ENCODE measurements around the gene PGC.
A peak's percentile ranks its signal among the peaks of the same experiment; 100 is the strongest.

Gene PGC

GRCh38 chr6:41784581-41785171 is 37.5 kb upstream of the PGC start:
- Histone ChIP-seq H3K27ac (ENCODE audit: low read length) (no peak overlapping the region), H3K4me3 (ENCODE audit: low read length) (no peak overlapping the region), H3K4me1 (ENCODE audit: control insufficient read depth, low read depth, low read length) (peaks cover 4% of the 10 kb centered on the region), H3K36me3 (ENCODE audit: control insufficient read depth, low read depth, low read length) (peaks cover 8% of the 10 kb centered on the region), H3K9ac (ENCODE audit: low read length) (no peak overlapping the region), H3K27me3 (ENCODE audit: control insufficient read depth, insufficient read depth, low read length) (peaks cover 47% of the 10 kb centered on the region), H3K9me3 (ENCODE audit: control insufficient read depth, low read depth, low read length) (no peaks in the 10 kb centered on the region)

- Histone ChIP-seq H3K27ac (ENCODE audit: low read length) (no peak overlapping the region), H3K4me1 (ENCODE audit: control insufficient read depth, low read depth, low read length) (peaks cover 4% of the 10 kb centered on the region), H3K4me3 (ENCODE audit: low read length) (no peak overlapping the region), H3K9ac (ENCODE audit: low read length) (no peak overlapping the region), H3K27me3 (ENCODE audit: control insufficient read depth, insufficient read depth, low read length) (peaks cover 47% of the 10 kb centered on the region), H3K36me3 (ENCODE audit: control insufficient read depth, low read depth, low read length) (no peaks in the 10 kb centered on the region), H3K9me3 (ENCODE audit: control insufficient read depth, low read depth, low read length) (no peaks in the 10 kb centered on the region)
Observed at GRCh38 chr6:41783106-41783780, 36.0 kb upstream of the PGC start.

- Histone ChIP-seq H3K9ac (ENCODE audit: low read length) (no peak overlapping the region), H3K4me3 (ENCODE audit: low read length) (peak overlapping the region; percentile 61)
Observed at GRCh38 chr6:41781366-41781730, 34.2 kb upstream of the PGC start.

GRCh38 chr6:41780551-41781365 is 33.6 kb upstream of the PGC start, which contains the start of gene PRICKLE4:
TSS of gene PRICKLE4 (plus strand) at chr6:41780782. CDS start at chr6:41783474, 2,692 bp downstream.
- Histone ChIP-seq H3K9ac (ENCODE audit: low read length) (peak within 1 kb of the TSS; percentile 46), H3K4me3 (ENCODE audit: low read length) (peak within 1 kb of the TSS; percentile 61), H3K27me3 (ENCODE audit: control insufficient read depth, insufficient read depth, low read length) (peaks cover 44% of the 10 kb centered on the region), H3K9me3 (ENCODE audit: control insufficient read depth, low read depth, low read length) (no peaks in the 10 kb centered on the region), H3K36me3 (ENCODE audit: control insufficient read depth, low read depth, low read length) (no peaks in the 10 kb centered on the region), H3K27ac (ENCODE audit: low read length) (no peak within 1 kb of the TSS), H3K4me1 (ENCODE audit: control insufficient read depth, low read depth, low read length) (peaks cover 2% of the 10 kb centered on the region)

More at GRCh38 chr6:41781366-41781730, 34.2 kb upstream of the PGC start:
- Histone ChIP-seq H3K27ac (ENCODE audit: low read length) (no peak overlapping the region), H3K27me3 (ENCODE audit: control insufficient read depth, insufficient read depth, low read length) (peaks cover 47% of the 10 kb centered on the region), H3K4me1 (ENCODE audit: control insufficient read depth, low read depth, low read length) (peaks cover 4% of the 10 kb centered on the region), H3K9me3 (ENCODE audit: control insufficient read depth, low read depth, low read length) (no peaks in the 10 kb centered on the region), H3K36me3 (ENCODE audit: control insufficient read depth, low read depth, low read length) (no peaks in the 10 kb centered on the region)

- peaks cover 2% of the 10 kb centered on the region for H3K36me3 ChIP-seq (ENCODE audit: control insufficient read depth, low read depth, low read length)
- peaks cover 36% of the 10 kb centered on the region for H3K27me3 ChIP-seq (ENCODE audit: control insufficient read depth, insufficient read depth, low read length)
- no peaks in the 10 kb centered on the region for H3K4me1 ChIP-seq (ENCODE audit: control insufficient read depth, low read depth, low read length)
- H3K4me3 ChIP-seq (ENCODE audit: low read length) = peak within 1 kb of the TSS; percentile 78
- H3K9ac ChIP-seq (ENCODE audit: low read length) = peak within 1 kb of the TSS; percentile 46
- H3K27ac ChIP-seq (ENCODE audit: low read length) = no peak within 1 kb of the TSS
- H3K9me3 ChIP-seq (ENCODE audit: control insufficient read depth, low read depth, low read length) = no peaks in the 10 kb centered on the region
Observed at GRCh38 chr6:41779788-41780550, 32.8 kb upstream of the PGC start, which contains the start of gene FRS3. TSS of gene FRS3 (minus strand) at chr6:41779900. CDS start at chr6:41776987, 2,913 bp downstream.

- H3K27ac ChIP-seq (ENCODE audit: low read length) = no peak overlapping the region
- H3K9me3 ChIP-seq (ENCODE audit: control insufficient read depth, low read depth, low read length) = no peaks in the 10 kb centered on the region
- peak overlapping the region; percentile 78 for H3K4me3 ChIP-seq (ENCODE audit: low read length)
- peaks cover 30% of the 10 kb centered on the region for H3K27me3 ChIP-seq (ENCODE audit: control insufficient read depth, insufficient read depth, low read length)
- H3K36me3 ChIP-seq (ENCODE audit: control insufficient read depth, low read depth, low read length) = peaks cover 9% of the 10 kb centered on the region
- H3K9ac ChIP-seq (ENCODE audit: low read length) = no peak overlapping the region
- H3K4me1 ChIP-seq (ENCODE audit: control insufficient read depth, low read depth, low read length) = no peaks in the 10 kb centered on the region
Observed at GRCh38 chr6:41779336-41779735, 32.1 kb upstream of the PGC start.

- H3K9me3 ChIP-seq (ENCODE audit: control insufficient read depth, low read depth, low read length) = no peaks in the 10 kb centered on the region
- H3K4me1 ChIP-seq (ENCODE audit: control insufficient read depth, low read depth, low read length) = no peaks in the 10 kb centered on the region
- H3K36me3 ChIP-seq (ENCODE audit: control insufficient read depth, low read depth, low read length) = peaks cover 10% of the 10 kb centered on the region
- H3K27me3 ChIP-seq (ENCODE audit: control insufficient read depth, insufficient read depth, low read length) = peaks cover 25% of the 10 kb centered on the region
- H3K4me3 ChIP-seq (ENCODE audit: low read length) = peak overlapping the region; percentile 78
- no peak overlapping the region for H3K9ac ChIP-seq (ENCODE audit: low read length)
- H3K27ac ChIP-seq (ENCODE audit: low read length) = no peak overlapping the region
Observed at GRCh38 chr6:41778895-41779294, 31.7 kb upstream of the PGC start.

- Histone ChIP-seq H3K36me3 (ENCODE audit: control insufficient read depth, low read depth, low read length) (peaks cover 11% of the 10 kb centered on the region), H3K4me3 (ENCODE audit: low read length) (no peak overlapping the region), H3K9ac (ENCODE audit: low read length) (no peak overlapping the region), H3K9me3 (ENCODE audit: control insufficient read depth, low read depth, low read length) (no peaks in the 10 kb centered on the region), H3K4me1 (ENCODE audit: control insufficient read depth, low read depth, low read length) (no peaks in the 10 kb centered on the region), H3K27me3 (ENCODE audit: control insufficient read depth, insufficient read depth, low read length) (peaks cover 16% of the 10 kb centered on the region), H3K27ac (ENCODE audit: low read length) (no peak overlapping the region)
Observed at GRCh38 chr6:41777551-41778285, 30.5 kb upstream of the PGC start.

GRCh38 chr6:41775293-41775882 is 28.2 kb upstream of the PGC start:
- H3K9me3 ChIP-seq (ENCODE audit: control insufficient read depth, low read depth, low read length) = no peaks in the 10 kb centered on the region
- H3K9ac ChIP-seq (ENCODE audit: low read length) = no peak overlapping the region
- no peak overlapping the region for H3K27ac ChIP-seq (ENCODE audit: low read length)
- no peak overlapping the region for H3K4me3 ChIP-seq (ENCODE audit: low read length)
- no peaks in the 10 kb centered on the region for H3K27me3 ChIP-seq (ENCODE audit: control insufficient read depth, insufficient read depth, low read length)
- H3K4me1 ChIP-seq (ENCODE audit: control insufficient read depth, low read depth, low read length) = no peaks in the 10 kb centered on the region
- peaks cover 23% of the 10 kb centered on the region for H3K36me3 ChIP-seq (ENCODE audit: control insufficient read depth, low read depth, low read length)

- H3K27me3 ChIP-seq (ENCODE audit: control insufficient read depth, insufficient read depth, low read length) = no peaks in the 10 kb centered on the region
Observed at GRCh38 chr6:41774841-41775240, 27.6 kb upstream of the PGC start.

More at GRCh38 chr6:41774841-41775240, 27.6 kb upstream of the PGC start:
- peaks cover 23% of the 10 kb centered on the region for H3K36me3 ChIP-seq (ENCODE audit: control insufficient read depth, low read depth, low read length)
- H3K4me3 ChIP-seq (ENCODE audit: low read length) = no peak overlapping the region
- H3K9me3 ChIP-seq (ENCODE audit: control insufficient read depth, low read depth, low read length) = no peaks in the 10 kb centered on the region
- no peaks in the 10 kb centered on the region for H3K4me1 ChIP-seq (ENCODE audit: control insufficient read depth, low read depth, low read length)
- no peak overlapping the region for H3K27ac ChIP-seq (ENCODE audit: low read length)
- no peak overlapping the region for H3K9ac ChIP-seq (ENCODE audit: low read length)
